IMR-90 (cell line): ENCODE data around the gene CCDC88C. TPM values are rescaled to one million over a fixed set of nuclear protein-coding genes. Genes with fewer than 3 reads are reported as not detected.

ENCODE experiments used
- ATAC-seq: fragments of 200-7000 bp; cut with Tn5 transposase; 2 replicates; pipeline ENCODE4 v1.9.1; 2020; ENCODE audit warnings: low read depth, mild to moderate bottlenecking, moderate library complexity
- BruUV-seq: library from RNA; stranded (reverse); fragments of 400-500 nt; replicated peaks from 2 replicates; lab custom pipeline; 2021; lab: Mats Ljungman, UMichigan
- CTCF ChIA-PET: fragments of 300-600 bp; formaldehyde crosslinking; extraction: SDS; loops from one replicate; lab custom pipeline; 2021; ENCODE audit warnings: antibody characterized with exemption; lab: Yijun Ruan, JAX
- POLR2A ChIA-PET: fragments of 300-600 bp; sonication (Branson Sonifier 250); formaldehyde crosslinking; loops from one replicate; lab custom pipeline; 2022; ENCODE audit warnings: antibody characterized with exemption; ENCODE audit not compliant: unreplicated experiment; lab: Charles Lee
- DNase-seq: peaks from one replicate; pipeline ENCODE4 v3.0.0; 2013
- H2AFZ ChIP-seq: replicated peaks from 2 replicates; pipeline ENCODE3; 2013; ENCODE audit warnings: low read length, mild to moderate bottlenecking; ENCODE audit not compliant: poor library complexity
- H2AK5ac ChIP-seq: 2 replicates; pipeline ENCODE4 v1.6.1; 2013; ENCODE audit warnings: low read depth, low read length, inconsistent platforms
- H2AK9ac ChIP-seq: replicated peaks from 2 replicates; pipeline ENCODE3; 2013; ENCODE audit warnings: mild to moderate bottlenecking, low read depth, low read length, moderate library complexity; ENCODE audit not compliant: poor library complexity
- H2BK120ac ChIP-seq: 2 replicates; pipeline ENCODE4 v1.6.1; 2013; ENCODE audit warnings: low read depth, low read length, inconsistent platforms
- H2BK15ac ChIP-seq: 3 replicates; pipeline ENCODE4 v1.6.1; 2013; ENCODE audit warnings: low read depth, low read length, inconsistent platforms
- H2BK20ac ChIP-seq: 2 replicates; pipeline ENCODE4 v1.6.1; 2013; ENCODE audit warnings: low read depth, mild to moderate bottlenecking, inconsistent platforms, low read length, moderate library complexity
- H2BK5ac ChIP-seq: 2 replicates; pipeline ENCODE4 v1.6.1; 2013; ENCODE audit warnings: mild to moderate bottlenecking, low read depth, low read length, inconsistent platforms; ENCODE audit not compliant: poor library complexity, severe bottlenecking
- H3K14ac ChIP-seq: replicated peaks from 2 replicates; pipeline ENCODE4 v1.6.1; 2013; ENCODE audit warnings: low read depth, low read length, inconsistent platforms
- H3K18ac ChIP-seq: 2 replicates; pipeline ENCODE4 v1.6.1; 2013; ENCODE audit warnings: low read depth, low read length, control low read depth
- H3K23ac ChIP-seq: 2 replicates; pipeline ENCODE4 v1.6.1; 2013; ENCODE audit warnings: low read depth, low read length, inconsistent platforms
- H3K27ac ChIP-seq: 2 replicates; pipeline ENCODE4 v1.5.1; 2013; ENCODE audit warnings: mild to moderate bottlenecking, control low read depth, low read length; ENCODE audit not compliant: insufficient read depth
- H3K27me3 ChIP-seq: 2 replicates; pipeline ENCODE4 v1.6.1; 2013; ENCODE audit warnings: low read length; ENCODE audit not compliant: control insufficient read depth, insufficient read depth
- H3K36me3 ChIP-seq: 2 replicates; pipeline ENCODE4 v1.6.1; 2013; ENCODE audit warnings: low read length, mixed read lengths; ENCODE audit not compliant: control insufficient read depth, insufficient read depth
- H3K4ac ChIP-seq: 2 replicates; pipeline ENCODE4 v1.6.1; 2013; ENCODE audit warnings: low read depth, low read length, inconsistent platforms
- H3K4me1 ChIP-seq: 2 replicates; pipeline ENCODE4 v1.6.1; 2013; ENCODE audit warnings: low read length, mixed read lengths; ENCODE audit not compliant: control insufficient read depth, insufficient read depth
- H3K4me2 ChIP-seq: 2 replicates; pipeline ENCODE4 v1.6.1; 2013; ENCODE audit warnings: low read depth, mild to moderate bottlenecking, control low read depth, low read length, moderate library complexity
- H3K4me3 ChIP-seq: 2 replicates; pipeline ENCODE4 v1.5.1; 2013; ENCODE audit warnings: low read depth, mild to moderate bottlenecking, control low read depth, low read length, moderate library complexity; ENCODE audit not compliant: insufficient read depth
- H3K56ac ChIP-seq: 2 replicates; pipeline ENCODE4 v1.6.1; 2013; ENCODE audit warnings: low read length, inconsistent platforms; ENCODE audit not compliant: insufficient read depth; ENCODE audit errors: extremely low read depth
- H3K79me1 ChIP-seq, 2 experiments: 2 replicates each; pipeline ENCODE4 v1.6.1; 2013; ENCODE audit warnings: low read length in 2 of 2, inconsistent platforms in 1 of 2, low read depth in 1 of 2
- H3K9ac ChIP-seq: 2 replicates; pipeline ENCODE4 v1.6.1; 2013; ENCODE audit warnings: low read depth, low read length, control low read depth
- H3K9me1 ChIP-seq: 2 replicates; pipeline ENCODE4 v1.6.1; 2013; ENCODE audit warnings: low read length, inconsistent platforms; ENCODE audit not compliant: insufficient read depth
- H3K9me3 ChIP-seq: 2 replicates; pipeline ENCODE4 v1.6.1; 2013; ENCODE audit warnings: low read length; ENCODE audit not compliant: control insufficient read depth, insufficient read depth
- H4K20me1 ChIP-seq: 2 replicates; pipeline ENCODE4 v1.6.1; 2013; ENCODE audit warnings: low read length, inconsistent platforms; ENCODE audit not compliant: insufficient read depth
- H4K5ac ChIP-seq: 2 replicates; pipeline ENCODE4 v1.6.1; 2013; ENCODE audit warnings: mild to moderate bottlenecking, low read depth, low read length, control low read depth
- H4K8ac ChIP-seq, 2 experiments: 2 replicates each; pipeline ENCODE4 v1.6.1; 2013; ENCODE audit warnings: low read depth in 2 of 2, low read length in 2 of 2, control low read depth in 1 of 2, inconsistent platforms in 1 of 2
- H4K91ac ChIP-seq: 2 replicates; pipeline ENCODE4 v1.6.1; 2013; ENCODE audit warnings: low read depth, low read length, inconsistent platforms; ENCODE audit not compliant: insufficient read depth
- CTCF ChIP-seq: conservative IDR thresholded peaks from 2 replicates; pipeline ENCODE4 v1.5.1; 2012; ENCODE audit warnings: mild to moderate bottlenecking, low read depth, low read length, improper control_type of control experiment
- ELK1 ChIP-seq: fragments of 150-350 bp; IDR thresholded peaks from 2 replicates; pipeline ENCODE4 v1.6.1; 2016; ENCODE audit warnings: low read depth, mild to moderate bottlenecking, low read length, moderate library complexity, borderline replicate concordance
- FOS ChIP-seq: fragments of 150-350 bp; IDR thresholded peaks from 2 replicates; pipeline ENCODE4 v1.6.1; 2016; ENCODE audit warnings: low read depth, low read length
- NFE2L2 ChIP-seq: fragments of 150-350 bp; IDR thresholded peaks from 2 replicates; pipeline ENCODE4 v1.6.1; 2016; ENCODE audit warnings: low read depth, mild to moderate bottlenecking, low read length
- RCOR1 ChIP-seq: IDR thresholded peaks from 2 replicates; pipeline ENCODE4 v1.6.1; 2012; ENCODE audit warnings: mild to moderate bottlenecking, low read length, improper control_type of control experiment; ENCODE audit not compliant: insufficient replicate concordance
- WGBS, 2 experiments: methylation state at CpG; one replicate each; pipeline versions ENCODE4 v1.1.5 to v1.1.7; 2013; ENCODE audit warnings: missing lambda C conversion rate in 2 of 2; ENCODE audit not compliant: insufficient read length in 1 of 2; ENCODE audit errors: extremely low coverage in 2 of 2; 5-methylcytosine and 5-hydroxymethylcytosine counted together
- dilution Hi-C: fragments of 300-500 bp; cut with HindIII; formaldehyde crosslinking; loops from one replicate; pipeline ENCODE4 v1.14.3; 2018; ENCODE audit warnings: low sequenced_read_pairs; ENCODE audit not compliant: unreplicated experiment
- in situ Hi-C: fragments of 300-500 bp; cut with MboI; formaldehyde crosslinking; loops from 3 replicates; pipeline ENCODE4 v1.14.3; 2019; ENCODE audit warnings: low sequenced_read_pairs, inconsistent platforms, mixed read lengths
- intact Hi-C: fragments of 100-400 bp; cut with micrococcal nuclease; formaldehyde crosslinking; loops from 2 replicates; pipeline ENCODE4 v1.10.0; 2022
- polyA plus RNA-seq, 3 experiments: library from polyadenylated mRNA; depleted of rRNA; stranded (reverse); fragments of >200 nt; gene quantifications; 2 replicates each; pipeline ENCODE4 v1.2.3, GENCODE V29; 2012; ENCODE audit warnings: low replicate concordance in 1 of 3
- total RNA-seq: library from RNA; depleted of rRNA; stranded (reverse); fragments of >200 nt; gene quantifications from 2 replicates; pipeline ENCODE4 v1.2.3, GENCODE V29; 2012

CCDC88C gene
- total and polyA plus RNA-seq, 2 of the 4 experiments (the other 2 are of a cell fraction) = 0.17 to 0.18 TPM

GRCh38 chr14:91399868-91400640 lies 17.6 kb downstream of the CCDC88C start:
- Histone ChIP-seq H3K4me1 (no peaks in the 10 kb centered on the region), H3K27ac (no peak overlapping the region), H2BK20ac (no peak overlapping the region), H3K23ac (no peak overlapping the region), H3K4me2 (no peak overlapping the region), H3K79me1 (no peaks in the 10 kb centered on the region), H3K18ac (no peak overlapping the region), H4K20me1 (no peaks in the 10 kb centered on the region), H2AFZ (no peak overlapping the region), H3K9me3 (no peaks in the 10 kb centered on the region), H2BK120ac (no peak overlapping the region), H4K91ac (no peak overlapping the region), H2BK5ac (no peak overlapping the region), H3K27me3 (peaks cover 15% of the 10 kb centered on the region; the same call in 1 of the 2 replicates), H3K4me3 (no peak overlapping the region), H3K56ac (no peak overlapping the region), H3K14ac (no peak overlapping the region), H3K9me1 (no peaks in the 10 kb centered on the region), H4K8ac (no peak overlapping the region), H3K9ac (no peak overlapping the region), H2AK9ac (no peak overlapping the region), H3K4ac (no peak overlapping the region), H3K36me3 (no peaks in the 10 kb centered on the region), H2BK15ac (no peak overlapping the region), H4K5ac (no peak overlapping the region), H2AK5ac (no peak overlapping the region)
- WGBS, 2 experiments = 96% methylated on average over 6 of the region's 20 CpGs; no CpG with 5 or more reads in 1 of the 2 experiments
- in situ Hi-C loops = no loop called here
- no peak for DNase-seq
- ChIA-PET POLR2A (no interaction called here), CTCF (interaction anchor here (0.6 kb wide), 1 partner anchor 76 kb away, joined by 3 read pairs; no protein-coding TSS in a partner anchor)
- dilution Hi-C loops = no loop called here
- TF ChIP-seq CTCF (no peak), NFE2L2 (no peak), ELK1 (no peak), FOS (no peak), RCOR1 (no peak)
- intact Hi-C loops = no loop called here
- no TSS peak for BruUV-seq
- no peak for ATAC-seq
